HG03108 (cell line): ENCODE data around the gene RBM8A.

ENCODE experiments used
- ATAC-seq: cut with Tn5 transposase; IDR thresholded peaks from one replicate; pipeline ENCODE4 v1.9.1; 2021; ENCODE audit warnings: moderate library complexity; ENCODE audit not compliant: unreplicated experiment

The RBM8A gene

GRCh38 chr1:145884675-145885074, 42.6 kb downstream of the RBM8A start:
- ATAC-seq: no peak

DNA sequence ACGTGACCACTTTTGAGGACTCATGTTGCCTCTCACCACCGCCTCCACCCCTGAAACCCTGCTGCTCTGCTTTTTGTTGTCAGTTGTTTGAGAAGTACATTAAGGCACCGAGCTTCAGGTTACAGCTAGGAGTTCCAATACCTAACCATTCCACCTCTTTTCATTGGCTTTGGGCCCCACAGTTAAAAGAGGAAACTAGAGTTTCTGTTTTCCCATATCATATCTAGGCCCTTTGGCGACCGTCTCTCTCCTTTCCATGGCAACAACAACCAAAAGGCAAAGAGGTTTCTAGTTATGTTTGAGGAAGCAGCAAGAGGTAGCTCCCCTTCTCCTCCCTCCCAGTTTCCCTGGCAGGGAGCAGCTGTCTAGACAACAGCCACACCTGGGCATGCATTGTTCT, 47.5 kb downstream of the RBM8A start:
- ATAC-seq: no peak

DNA sequence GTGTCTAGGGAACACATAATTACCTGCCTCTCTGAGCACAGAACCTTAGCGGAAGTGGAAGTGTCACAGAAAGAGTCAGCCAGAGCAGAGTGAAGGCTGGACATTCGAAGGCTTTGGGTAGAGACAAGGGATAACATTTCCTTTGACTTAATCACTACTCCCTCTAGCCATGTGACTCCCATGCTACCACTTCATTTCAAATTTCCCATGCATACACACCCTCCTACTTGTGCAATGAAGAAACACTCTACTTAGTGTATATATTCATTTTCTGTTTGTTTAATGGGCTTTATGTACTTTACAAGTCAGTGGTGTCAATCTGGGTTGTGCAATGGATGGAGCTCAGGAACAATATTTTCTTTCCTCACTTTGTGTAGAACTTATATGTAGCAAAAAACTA, 48.6 kb downstream of the RBM8A start:
- no peak for ATAC-seq

- no peak for ATAC-seq
These were observed 49.3 kb downstream of the RBM8A start for GRCh38 chr1:145877923-145878486.

DNA sequence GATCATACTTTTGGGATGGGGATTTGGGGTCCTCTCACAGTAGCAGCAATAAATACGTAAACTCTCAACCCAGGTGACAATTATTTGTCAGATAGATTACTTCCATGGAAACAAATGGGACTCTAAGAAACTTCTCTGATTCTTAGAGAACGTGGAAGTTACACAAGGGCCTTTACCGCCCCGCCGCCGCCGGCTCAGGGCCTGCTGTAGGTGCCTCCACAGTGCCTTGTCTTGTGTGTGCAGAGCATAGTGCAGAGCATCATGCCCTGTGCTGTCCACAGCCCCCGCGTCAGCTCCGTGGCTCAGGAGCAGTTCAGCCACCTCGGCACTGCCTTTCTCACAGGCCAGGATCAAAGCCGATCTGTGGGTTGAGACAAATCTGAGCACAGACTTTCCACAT, 52.6 kb downstream of the RBM8A start:
- ATAC-seq: no peak

GRCh38 chr1:145871994-145872924, 55.0 kb downstream of the RBM8A start:
- ATAC-seq: no peak
